Measurements from ENCODE around the gene FHOD3.
"Not testable (repeated sequence)": the region's sequence is repeated elsewhere in the genome, so short reads cannot be mapped to it uniquely, and the experiment has no call there.

Gene FHOD3

GRCh38 chr18:36458306-36458705, 160.8 kb downstream of the FHOD3 start:
- no peak for TF ChIP-seq CTCF (IDR thresholded peaks at IDR 0.05; ENCODE audit: low read depth, low read length)
- no peak for DNase-seq (ENCODE audit: extremely low read depth, low read depth)

- TF ChIP-seq CTCF (IDR thresholded peaks at IDR 0.05; ENCODE audit: low read depth, low read length) = no peak
- DNase-seq (ENCODE audit: extremely low read depth, low read depth) = no peak
Measured at GRCh38 chr18:36459203-36459602, 161.7 kb downstream of the FHOD3 start.

- no peak for TF ChIP-seq CTCF (IDR thresholded peaks at IDR 0.05; ENCODE audit: low read depth, low read length)
- no peak for DNase-seq (ENCODE audit: extremely low read depth, low read depth)
Measured at GRCh38 chr18:36459786-36460185, 162.3 kb downstream of the FHOD3 start.

- TF ChIP-seq CTCF (IDR thresholded peaks at IDR 0.05; ENCODE audit: low read depth, low read length) = no peak
- no peak for DNase-seq (ENCODE audit: extremely low read depth, low read depth)
Measured at GRCh38 chr18:36460324-36460850, 162.9 kb downstream of the FHOD3 start.

GRCh38 chr18:36460854-36461253, 163.3 kb downstream of the FHOD3 start:
- no peak for DNase-seq (ENCODE audit: extremely low read depth, low read depth)
- TF ChIP-seq CTCF (IDR thresholded peaks at IDR 0.05; ENCODE audit: low read depth, low read length) = no peak

GRCh38 chr18:36461551-36461987, 164.1 kb downstream of the FHOD3 start:
- TF ChIP-seq CTCF (IDR thresholded peaks at IDR 0.05; ENCODE audit: low read depth, low read length) = no peak
- no peak for DNase-seq (ENCODE audit: extremely low read depth, low read depth)

- not testable (repeated sequence) for DNase-seq (ENCODE audit: extremely low read depth, low read depth)
Measured at GRCh38 chr18:36463516-36463915, 166.0 kb downstream of the FHOD3 start.

- TF ChIP-seq CTCF (IDR thresholded peaks at IDR 0.05; ENCODE audit: low read depth, low read length) = no peak
- no peak for DNase-seq (ENCODE audit: extremely low read depth, low read depth)
Measured at GRCh38 chr18:36464126-36464651, 166.7 kb downstream of the FHOD3 start.

Data from AG09319 (cell line).